GM12873 (cell line): ENCODE data around the gene CDKN3.

Experiments
- CTCF ChIP-seq: IDR thresholded peaks from 2 replicates; pipeline ENCODE4 v1.5.1; 2012; ENCODE audit warnings: low read depth, mild to moderate bottlenecking, moderate library complexity, low read length, control low read depth; ENCODE audit not compliant: insufficient read depth; ENCODE audit errors: missing control alignments

Gene CDKN3

DNA sequence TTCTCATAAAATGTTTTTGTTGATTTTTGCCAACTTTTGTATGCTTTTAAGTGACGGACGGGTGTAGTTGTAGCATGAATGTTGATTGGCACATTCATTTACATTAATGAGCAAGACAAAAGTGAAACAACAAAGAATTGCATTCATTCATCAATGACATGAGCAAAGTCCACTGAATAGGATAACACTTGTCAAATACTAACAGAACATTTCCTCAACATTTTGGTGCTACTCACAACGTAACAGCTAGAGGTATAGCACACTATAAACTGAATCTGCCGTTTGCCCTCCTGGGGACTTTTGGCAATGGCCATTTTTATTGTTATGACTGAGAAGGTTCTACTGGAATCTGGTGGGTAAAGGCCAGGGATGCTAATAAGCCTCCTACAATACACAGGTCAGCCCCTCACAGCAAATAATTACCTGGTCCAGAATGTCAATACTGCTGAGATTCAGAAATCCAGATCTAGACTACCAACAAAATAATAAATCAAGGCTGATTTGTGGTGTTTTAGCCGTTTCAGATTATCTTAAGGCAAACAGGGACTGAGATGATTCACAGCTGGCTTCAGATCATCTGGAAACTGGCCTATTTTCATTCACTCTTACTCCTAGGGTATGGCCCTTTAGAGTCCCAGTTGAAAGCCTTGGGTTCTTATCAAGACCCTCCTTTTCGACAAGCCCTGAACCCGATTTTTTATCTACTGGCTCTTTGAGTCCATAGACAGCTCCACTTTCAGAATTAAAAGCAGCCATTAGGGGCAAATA lies 22.5 kb upstream of the CDKN3 start:
- TF ChIP-seq CTCF, result no peak

- TF ChIP-seq CTCF, result no peak
Observed at GRCh38 chr14:54377501-54377900, 19.3 kb upstream of the CDKN3 start.

DNA sequence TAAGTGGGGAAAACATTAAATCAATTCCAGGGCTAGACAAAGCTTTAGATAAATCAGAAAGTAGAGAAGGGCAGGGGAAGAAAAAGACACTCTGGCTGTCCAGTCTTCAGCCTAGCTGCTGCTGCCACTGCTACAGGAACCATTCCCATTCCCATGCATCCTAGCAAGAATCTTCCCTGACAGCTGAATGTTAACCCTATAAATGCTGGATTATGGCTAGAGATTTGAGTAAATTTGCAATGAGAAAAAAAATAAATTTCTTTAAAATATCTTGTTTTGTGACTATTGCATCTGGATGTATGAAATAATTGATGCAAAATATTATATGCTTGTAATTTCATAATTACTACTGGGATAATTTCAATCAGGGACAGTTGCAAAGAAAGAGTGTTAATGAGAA lies 15.0 kb upstream of the CDKN3 start:
- no peak for TF ChIP-seq CTCF

DNA sequence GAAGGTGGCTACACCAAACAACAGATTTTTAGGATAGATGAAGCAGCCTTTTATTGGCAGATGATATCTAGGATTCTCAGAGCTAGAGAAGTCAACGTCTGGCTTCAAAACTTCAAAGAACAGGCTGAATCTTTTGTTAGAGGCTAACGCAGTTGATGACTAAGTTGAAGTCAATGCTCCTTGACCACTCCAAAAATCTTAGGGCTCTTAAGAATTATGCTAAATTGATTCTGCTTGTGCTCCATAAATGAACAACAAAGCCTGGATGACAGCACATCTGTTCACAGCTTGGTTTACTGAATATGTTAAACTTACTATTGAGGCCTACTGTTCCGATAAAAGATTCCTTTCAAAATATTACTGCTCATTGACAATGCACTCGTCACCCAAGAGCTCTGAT lies 13.0 kb upstream of the CDKN3 start:
- no peak for TF ChIP-seq CTCF

- no peak for TF ChIP-seq CTCF
Observed at GRCh38 chr14:54385556-54385955, 11.3 kb upstream of the CDKN3 start.

- TF ChIP-seq CTCF, result no peak
Observed at GRCh38 chr14:54387328-54387727, 9.5 kb upstream of the CDKN3 start.

DNA sequence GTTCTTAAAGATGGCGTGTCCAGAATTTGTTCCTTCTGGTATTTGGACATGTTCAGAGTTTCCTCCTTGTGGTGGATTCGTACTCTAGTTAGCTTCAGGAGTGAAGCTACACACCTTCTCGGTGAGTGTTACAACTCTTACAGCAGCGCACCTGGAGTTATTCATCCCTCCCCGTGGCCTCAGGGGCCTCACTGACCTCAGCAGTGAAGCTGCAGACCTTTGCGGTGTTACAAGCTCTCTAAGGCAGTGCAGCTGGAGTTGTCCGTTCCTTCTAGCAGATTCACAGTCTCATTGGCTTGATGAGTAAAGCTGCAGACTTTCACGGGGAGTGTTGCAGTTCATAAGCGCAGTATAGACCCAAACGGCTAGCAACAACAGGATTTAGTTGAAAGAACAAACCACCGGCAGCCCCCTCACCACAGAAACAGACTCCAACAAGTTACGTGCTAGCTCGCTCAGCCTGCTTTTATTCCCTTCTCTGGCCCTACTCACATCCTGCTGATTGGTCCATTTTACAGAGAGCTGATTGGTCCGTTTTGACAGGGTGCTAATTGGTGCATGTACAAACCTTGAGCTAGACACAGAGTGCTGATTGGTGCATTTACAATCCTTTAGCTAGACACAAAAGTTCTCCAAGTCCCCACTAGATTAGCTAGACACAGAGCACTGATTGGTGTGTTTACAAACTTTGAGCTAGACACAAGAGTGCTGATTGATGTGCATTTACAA lies 4.5 kb upstream of the CDKN3 start:
- TF ChIP-seq CTCF, result no peak
